Activated CD4-positive, alpha-beta memory T cell treated with anti-CD3 and anti-CD28 coated beads, Interleukin-2, amount 10 ng/mL, durations not matched to agents 7 days and 5 days (primary cell): ENCODE measurements around the gene MBNL1. TPM values are rescaled to one million over a fixed set of nuclear protein-coding genes. Genes with fewer than 3 reads are reported as not detected.
A peak's percentile ranks its signal among the peaks of the same experiment; 100 is the strongest.

Source experiments
- CTCF ChIA-PET: fragments of 350-600 bp; sonication (Branson Sonifier 250); formaldehyde crosslinking; loops from one replicate; lab custom pipeline; 2021; ENCODE audit warnings: antibody characterized with exemption, inconsistent platforms; lab: Charles Lee
- POLR2A ChIA-PET: fragments of 350-600 bp; sonication (Branson Sonifier 250); formaldehyde crosslinking; loops from one replicate; lab custom pipeline; 2021; ENCODE audit warnings: antibody characterized with exemption; lab: Charles Lee
- DNase-seq: peaks from one replicate; pipeline ENCODE4 v3.0.0-alpha.2; 2020
- H3K27ac Mint-ChIP-seq: one replicate; pipeline ENCODE4 v1.8.0; 2021; ENCODE audit warnings: mild to moderate bottlenecking, mixed read lengths
- H3K27me3 Mint-ChIP-seq: one replicate; pipeline ENCODE4 v1.8.0; 2021; ENCODE audit warnings: mixed read lengths
- H3K36me3 Mint-ChIP-seq: one replicate; pipeline ENCODE4 v1.8.0; 2021; ENCODE audit warnings: low read depth, mixed read lengths
- H3K4me1 Mint-ChIP-seq: one replicate; pipeline ENCODE4 v1.8.0; 2021; ENCODE audit warnings: mixed read lengths
- H3K4me3 Mint-ChIP-seq: one replicate; pipeline ENCODE4 v1.8.0; 2021; ENCODE audit warnings: mild to moderate bottlenecking, mixed read lengths
- H3K9me3 Mint-ChIP-seq: one replicate; pipeline ENCODE4 v1.8.0; 2021; ENCODE audit warnings: mixed read lengths
- total RNA-seq, 2 experiments: library from RNA; stranded (reverse); gene quantifications; one replicate each; pipeline ENCODE4 v1.2.3, GENCODE V29; 2021

The MBNL1 gene
- total RNA-seq, 2 experiments from 2014 or later: 289 to 305 TPM

GRCh38 chr3:152486364-152486763 lies 217.6 kb downstream of the MBNL1 start:
- Mint-ChIP-seq H3K9me3 (peaks cover 3% of the 10 kb centered on the region), H3K4me1 (no peaks in the 10 kb centered on the region), H3K36me3 (no peaks in the 10 kb centered on the region), H3K27me3 (peaks cover 10% of the 10 kb centered on the region), H3K27ac (no peak overlapping the region), H3K4me3 (no peak overlapping the region)
- ChIA-PET CTCF (interaction anchor here (1.6 kb wide), 1 partner anchor 14 kb away, joined by 6 read pairs; no protein-coding TSS in a partner anchor), POLR2A (no interaction called here)
- no peak for DNase-seq

GRCh38 chr3:152488449-152488848 lies 219.7 kb downstream of the MBNL1 start:
- Mint-ChIP-seq H3K9me3 (no peaks in the 10 kb centered on the region), H3K4me3 (no peak overlapping the region), H3K4me1 (no peaks in the 10 kb centered on the region), H3K36me3 (no peaks in the 10 kb centered on the region), H3K27me3 (no peaks in the 10 kb centered on the region), H3K27ac (no peak overlapping the region)
- DNase-seq: no peak
- CTCF ChIA-PET: no interaction called here
- POLR2A ChIA-PET: no interaction called here

GRCh38 chr3:152491922-152492321 lies 223.2 kb downstream of the MBNL1 start:
- no peaks in the 10 kb centered on the region for H3K36me3 Mint-ChIP-seq
- H3K27me3 Mint-ChIP-seq: peaks cover 10% of the 10 kb centered on the region
- POLR2A ChIA-PET: interaction anchor here (1.1 kb wide), 1 partner anchor 20 kb away, joined by 3 read pairs; no protein-coding TSS in a partner anchor
- H3K4me3 Mint-ChIP-seq: no peak overlapping the region
- CTCF ChIA-PET: interaction anchor here (1.4 kb wide), 1 partner anchor 11 kb away, joined by 3 read pairs; no protein-coding TSS in a partner anchor
- H3K9me3 Mint-ChIP-seq: no peaks in the 10 kb centered on the region
- no peak for DNase-seq
- no peaks in the 10 kb centered on the region for H3K4me1 Mint-ChIP-seq
- no peak overlapping the region for H3K27ac Mint-ChIP-seq

GRCh38 chr3:152496286-152496685 lies 227.6 kb downstream of the MBNL1 start:
- H3K27me3 Mint-ChIP-seq: peaks cover 10% of the 10 kb centered on the region
- no peak overlapping the region for H3K4me3 Mint-ChIP-seq
- H3K4me1 Mint-ChIP-seq: peaks cover 9% of the 10 kb centered on the region
- CTCF ChIA-PET: no interaction called here
- DNase-seq: no peak
- H3K9me3 Mint-ChIP-seq: no peaks in the 10 kb centered on the region
- no peaks in the 10 kb centered on the region for H3K36me3 Mint-ChIP-seq
- H3K27ac Mint-ChIP-seq: no peak overlapping the region
- POLR2A ChIA-PET: interaction anchor here (2.0 kb wide), 1 partner anchor 11 kb away, joined by 6 read pairs; no protein-coding TSS in a partner anchor

- Mint-ChIP-seq H3K4me3 (no peak overlapping the region), H3K36me3 (no peaks in the 10 kb centered on the region), H3K9me3 (no peaks in the 10 kb centered on the region), H3K4me1 (peaks cover 9% of the 10 kb centered on the region), H3K27me3 (peaks cover 10% of the 10 kb centered on the region), H3K27ac (no peak overlapping the region)
- ChIA-PET CTCF (no interaction called here), POLR2A (interaction anchor here (2.0 kb wide), 1 partner anchor 10 kb away, joined by 6 read pairs; no protein-coding TSS in a partner anchor)
- DNase-seq: no peak
Measured at GRCh38 chr3:152496716-152497115, 228.0 kb downstream of the MBNL1 start.

GRCh38 chr3:152497457-152497856 lies 228.7 kb downstream of the MBNL1 start:
- no peak for DNase-seq
- POLR2A ChIA-PET: no interaction called here

GRCh38 chr3:152497890-152498289 lies 229.2 kb downstream of the MBNL1 start:
- POLR2A ChIA-PET: no interaction called here
- H3K27me3 Mint-ChIP-seq: peaks cover 10% of the 10 kb centered on the region
- no peak overlapping the region for H3K27ac Mint-ChIP-seq

More at GRCh38 chr3:152497457-152497856, 228.7 kb downstream of the MBNL1 start:
- CTCF ChIA-PET: no interaction called here
- no peak overlapping the region for H3K4me3 Mint-ChIP-seq
- no peak overlapping the region for H3K27ac Mint-ChIP-seq
- no peaks in the 10 kb centered on the region for H3K36me3 Mint-ChIP-seq
- no peaks in the 10 kb centered on the region for H3K9me3 Mint-ChIP-seq
- H3K27me3 Mint-ChIP-seq: peaks cover 10% of the 10 kb centered on the region
- peaks cover 9% of the 10 kb centered on the region for H3K4me1 Mint-ChIP-seq

GRCh38 chr3:152499791-152500385 lies 231.2 kb downstream of the MBNL1 start:
- CTCF ChIA-PET: interaction anchor here (1.0 kb wide), 1 partner anchor 28 kb away, joined by 3 read pairs; no protein-coding TSS in a partner anchor
- no peak overlapping the region for H3K27ac Mint-ChIP-seq
- peaks cover 9% of the 10 kb centered on the region for H3K4me1 Mint-ChIP-seq
- H3K4me3 Mint-ChIP-seq: no peak overlapping the region
- H3K9me3 Mint-ChIP-seq: no peaks in the 10 kb centered on the region
- no peak for DNase-seq
- POLR2A ChIA-PET: no interaction called here
- no peaks in the 10 kb centered on the region for H3K36me3 Mint-ChIP-seq
- peaks cover 13% of the 10 kb centered on the region for H3K27me3 Mint-ChIP-seq

More at GRCh38 chr3:152497890-152498289, 229.2 kb downstream of the MBNL1 start:
- CTCF ChIA-PET: no interaction called here
- H3K9me3 Mint-ChIP-seq: no peaks in the 10 kb centered on the region
- no peak overlapping the region for H3K4me3 Mint-ChIP-seq
- no peak for DNase-seq
- peaks cover 9% of the 10 kb centered on the region for H3K4me1 Mint-ChIP-seq
- no peaks in the 10 kb centered on the region for H3K36me3 Mint-ChIP-seq

- POLR2A ChIA-PET: interaction anchor here (1.8 kb wide), 1 partner anchor 10 kb away, joined by 6 read pairs; no protein-coding TSS in a partner anchor
- Mint-ChIP-seq H3K27ac (no peak overlapping the region), H3K36me3 (no peaks in the 10 kb centered on the region), H3K4me1 (peaks cover 11% of the 10 kb centered on the region), H3K4me3 (no peak overlapping the region), H3K27me3 (peaks cover 3% of the 10 kb centered on the region), H3K9me3 (no peaks in the 10 kb centered on the region)
- CTCF ChIA-PET: no interaction called here
- DNase-seq: peak; percentile 43
Measured at GRCh38 chr3:152505926-152506325, 237.2 kb downstream of the MBNL1 start.

GRCh38 chr3:152508705-152509104 lies 240.0 kb downstream of the MBNL1 start:
- Mint-ChIP-seq H3K4me3 (no peak overlapping the region), H3K27me3 (no peaks in the 10 kb centered on the region), H3K36me3 (no peaks in the 10 kb centered on the region), H3K4me1 (peaks cover 11% of the 10 kb centered on the region), H3K27ac (no peak overlapping the region), H3K9me3 (no peaks in the 10 kb centered on the region)
- ChIA-PET POLR2A (no interaction called here), CTCF (interaction anchor here (0.9 to 1.0 kb wide), 3 partner anchors 16 to 36 kb away, joined by 3 to 4 read pairs (median 3); no protein-coding TSS in a partner anchor)
- no peak for DNase-seq

GRCh38 chr3:152511904-152512303 lies 243.2 kb downstream of the MBNL1 start:
- Mint-ChIP-seq H3K36me3 (no peaks in the 10 kb centered on the region), H3K4me1 (no peaks in the 10 kb centered on the region), H3K27me3 (peaks cover 6% of the 10 kb centered on the region), H3K9me3 (no peaks in the 10 kb centered on the region), H3K27ac (no peak overlapping the region), H3K4me3 (no peak overlapping the region)
- POLR2A ChIA-PET: no interaction called here
- CTCF ChIA-PET: interaction anchor here (1.1 to 1.4 kb wide), 2 partner anchors 12 to 440 kb away, joined by 4 read pairs; no protein-coding TSS in a partner anchor
- no peak for DNase-seq

- Mint-ChIP-seq H3K9me3 (no peaks in the 10 kb centered on the region), H3K4me1 (no peaks in the 10 kb centered on the region), H3K4me3 (no peak overlapping the region), H3K27me3 (peaks cover 6% of the 10 kb centered on the region), H3K27ac (no peak overlapping the region), H3K36me3 (no peaks in the 10 kb centered on the region)
- POLR2A ChIA-PET: no interaction called here
- no peak for DNase-seq
- CTCF ChIA-PET: interaction anchor here (1.5 kb wide), 1 partner anchor 41 kb away, joined by 3 read pairs; no protein-coding TSS in a partner anchor
Measured at GRCh38 chr3:152513301-152513960, 244.7 kb downstream of the MBNL1 start.
